Neural progenitor cell (in vitro differentiated cells): ENCODE measurements around the gene ATP2B3. TPM values are rescaled to one million over a fixed set of nuclear protein-coding genes. Genes with fewer than 3 reads are reported as not detected.

Experiments
- DNase-seq: peaks from one replicate; pipeline ENCODE4 v3.0.0-alpha.2; 2016; ENCODE audit warnings: low spot score
- H2AFZ ChIP-seq: fragments of 200-600 bp; sonication (generic); replicated peaks from 2 replicates; pipeline ENCODE4 v1.6.1; 2016; ENCODE audit warnings: antibody characterized with exemption
- H3F3A ChIP-seq: fragments of 200-600 bp; sonication (generic); 2 replicates; pipeline ENCODE4 v1.6.1; 2016; ENCODE audit warnings: antibody characterized with exemption, low read depth
- H3K27ac ChIP-seq: fragments of 200-600 bp; sonication (generic); 2 replicates; pipeline ENCODE4 v1.5.1; 2016; ENCODE audit warnings: mild to moderate bottlenecking
- H3K27me3 ChIP-seq: fragments of 200-600 bp; sonication (generic); 2 replicates; pipeline ENCODE4 v1.6.1; 2016; ENCODE audit warnings: mild to moderate bottlenecking, moderate library complexity
- H3K36me3 ChIP-seq: fragments of 200-600 bp; sonication (generic); 2 replicates; pipeline ENCODE4 v1.5.1; 2016
- H3K4me1 ChIP-seq: fragments of 200-600 bp; sonication (generic); 2 replicates; pipeline ENCODE4 v1.6.1; 2016; ENCODE audit warnings: mixed run types
- H3K4me2 ChIP-seq: fragments of 200-600 bp; sonication (generic); 2 replicates; pipeline ENCODE4 v1.6.1; 2016
- H3K4me3 ChIP-seq: fragments of 200-600 bp; sonication (generic); 2 replicates; pipeline ENCODE4 v1.5.1; 2016
- H3K79me2 ChIP-seq: fragments of 200-600 bp; sonication (generic); 2 replicates; pipeline ENCODE4 v1.6.1; 2016; ENCODE audit warnings: low read depth
- H3K9ac ChIP-seq: fragments of 200-600 bp; sonication (generic); 2 replicates; pipeline ENCODE4 v1.6.1; 2016
- H3K9me3 ChIP-seq: fragments of 200-600 bp; sonication (generic); 2 replicates; pipeline ENCODE4 v1.5.1; 2016; ENCODE audit warnings: low read depth
- H4K20me1 ChIP-seq: fragments of 200-600 bp; sonication (generic); 2 replicates; pipeline ENCODE4 v1.6.1; 2016; ENCODE audit warnings: low read depth
- H3K27ac Mint-ChIP-seq: 3 replicates; pipeline ENCODE4 v1.8.0; 2021; ENCODE audit warnings: mixed read lengths
- H3K27me3 Mint-ChIP-seq: 2 replicates; pipeline ENCODE4 v1.8.0; 2022; ENCODE audit warnings: low read depth, mild to moderate bottlenecking, inconsistent platforms, moderate library complexity, mixed read lengths; ENCODE audit not compliant: insufficient read depth
- H3K36me3 Mint-ChIP-seq: 3 replicates; pipeline ENCODE4 v1.8.0; 2021; ENCODE audit warnings: mixed read lengths
- H3K4me1 Mint-ChIP-seq: 3 replicates; pipeline ENCODE4 v1.8.0; 2021; ENCODE audit warnings: mixed read lengths
- H3K4me3 Mint-ChIP-seq: 3 replicates; pipeline ENCODE4 v1.8.0; 2021; ENCODE audit warnings: mild to moderate bottlenecking, moderate library complexity, mixed read lengths
- H3K9me3 Mint-ChIP-seq: 3 replicates; pipeline ENCODE4 v1.8.0; 2020; ENCODE audit warnings: mixed read lengths
- CTCF ChIP-seq: fragments of 200-600 bp; sonication (generic); IDR thresholded peaks from 2 replicates; pipeline ENCODE4 v1.5.1; 2017; ENCODE audit warnings: antibody characterized with exemption, mild to moderate bottlenecking
- EZH2 ChIP-seq: fragments of 200-600 bp; sonication (generic); IDR thresholded peaks from 2 replicates; pipeline ENCODE4 v1.6.1; 2017; ENCODE audit warnings: antibody characterized with exemption, mild to moderate bottlenecking, moderate library complexity
- EZH2phosphoT487 ChIP-seq: fragments of 200-600 bp; sonication (generic); IDR thresholded peaks from 2 replicates; pipeline ENCODE4 v1.6.1; 2017; ENCODE audit warnings: antibody characterized with exemption
- total RNA-seq: library from RNA; depleted of rRNA; stranded (reverse); fragments of >200 nt; gene quantifications from 2 replicates; pipeline ENCODE4 v1.2.3, GENCODE V29; 2015; ENCODE audit warnings: low replicate concordance

Gene ATP2B3
- total RNA-seq, 1 donor from 2014 or later, result not detected

GRCh38 chrX:153620576-153620975, 103.1 kb downstream of the ATP2B3 start:
- H3K4me1 Mint-ChIP-seq, result no peaks in the 10 kb centered on the region
- H3K27ac Mint-ChIP-seq, result no peak overlapping the region
- H3K4me3 Mint-ChIP-seq, result no peak overlapping the region

GRCh38 chrX:153621949-153622598, 104.6 kb downstream of the ATP2B3 start:
- Histone ChIP-seq H3F3A (no peaks in the 10 kb centered on the region), H3K4me3 (no peak overlapping the region), H4K20me1 (no peaks in the 10 kb centered on the region), H3K9me3 (peaks cover 3% of the 10 kb centered on the region), H3K36me3 (no peaks in the 10 kb centered on the region), H3K9ac (no peak overlapping the region), H3K27ac (no peak overlapping the region), H3K4me2 (no peak overlapping the region), H2AFZ (no peak overlapping the region), H3K79me2 (no peaks in the 10 kb centered on the region), H3K4me1 (no peaks in the 10 kb centered on the region), H3K27me3 (peaks cover 19% of the 10 kb centered on the region)
- TF ChIP-seq CTCF (no peak), EZH2phosphoT487 (no peak), EZH2 (no peak)
- H3K9me3 Mint-ChIP-seq, result peaks cover 28% of the 10 kb centered on the region
- H3K27me3 Mint-ChIP-seq, result peaks cover 6% of the 10 kb centered on the region
- no peaks in the 10 kb centered on the region for H3K36me3 Mint-ChIP-seq
- no peaks in the 10 kb centered on the region for H3K4me1 Mint-ChIP-seq
- no peak overlapping the region for H3K27ac Mint-ChIP-seq
- H3K4me3 Mint-ChIP-seq, result no peak overlapping the region
- DNase-seq, result no peak

More at GRCh38 chrX:153620576-153620975, 103.1 kb downstream of the ATP2B3 start:
- TF ChIP-seq CTCF (no peak), EZH2 (no peak), EZH2phosphoT487 (no peak)
- H3K36me3 ChIP-seq, result no peaks in the 10 kb centered on the region
- H2AFZ ChIP-seq, result no peak overlapping the region
- H3F3A ChIP-seq, result no peaks in the 10 kb centered on the region
- peaks cover 3% of the 10 kb centered on the region for H3K9me3 ChIP-seq
- H4K20me1 ChIP-seq, result no peaks in the 10 kb centered on the region
- H3K79me2 ChIP-seq, result no peaks in the 10 kb centered on the region
- H3K4me3 ChIP-seq, result no peak overlapping the region
- no peak overlapping the region for H3K9ac ChIP-seq
- Mint-ChIP-seq H3K9me3 (peaks cover 26% of the 10 kb centered on the region), H3K36me3 (no peaks in the 10 kb centered on the region), H3K27me3 (peaks cover 6% of the 10 kb centered on the region)
- DNase-seq, result no peak
- H3K27ac ChIP-seq, result no peak overlapping the region
- H3K27me3 ChIP-seq, result peaks cover 34% of the 10 kb centered on the region
- H3K4me2 ChIP-seq, result no peak overlapping the region
- H3K4me1 ChIP-seq, result no peaks in the 10 kb centered on the region

GRCh38 chrX:153622661-153623309, 105.3 kb downstream of the ATP2B3 start:
- no peaks in the 10 kb centered on the region for H3K4me1 ChIP-seq
- no peaks in the 10 kb centered on the region for H3K36me3 ChIP-seq
- no peaks in the 10 kb centered on the region for H4K20me1 ChIP-seq
- Mint-ChIP-seq H3K9me3 (peaks cover 28% of the 10 kb centered on the region), H3K36me3 (no peaks in the 10 kb centered on the region), H3K27ac (no peak overlapping the region), H3K4me1 (no peaks in the 10 kb centered on the region), H3K27me3 (peaks cover 3% of the 10 kb centered on the region), H3K4me3 (no peak overlapping the region)
- no peaks in the 10 kb centered on the region for H3K79me2 ChIP-seq
- H3K9ac ChIP-seq, result no peak overlapping the region
- H3K4me2 ChIP-seq, result no peak overlapping the region
- no peak overlapping the region for H3K27ac ChIP-seq
- H3K9me3 ChIP-seq, result peaks cover 3% of the 10 kb centered on the region
- no peak overlapping the region for H3K4me3 ChIP-seq
- H2AFZ ChIP-seq, result no peak overlapping the region
- H3F3A ChIP-seq, result no peaks in the 10 kb centered on the region
- no peak for TF ChIP-seq CTCF
- no peak for TF ChIP-seq EZH2phosphoT487
- no peak for TF ChIP-seq EZH2
- DNase-seq, result no peak
- H3K27me3 ChIP-seq, result peaks cover 12% of the 10 kb centered on the region
